HG02642 (cell line): ENCODE data around the gene SPATS2L.

Source experiments
- ATAC-seq: cut with Tn5 transposase; IDR thresholded peaks from one replicate; pipeline ENCODE4 v1.9.1; 2021; ENCODE audit warnings: mild to moderate bottlenecking; ENCODE audit not compliant: unreplicated experiment, poor library complexity

Gene SPATS2L

GRCh38 chr2:200345975-200346374 is 39.5 kb downstream of the SPATS2L start:
- no peak for ATAC-seq

- no peak for ATAC-seq
Measured at GRCh38 chr2:200347301-200347700, 40.8 kb downstream of the SPATS2L start.

GRCh38 chr2:200348897-200349563 is 42.5 kb downstream of the SPATS2L start:
- no peak for ATAC-seq

GRCh38 chr2:200349868-200350267 is 43.4 kb downstream of the SPATS2L start:
- no peak for ATAC-seq

- ATAC-seq: no peak
Measured at GRCh38 chr2:200350850-200351285, 44.4 kb downstream of the SPATS2L start.

GRCh38 chr2:200351815-200352214 is 45.3 kb downstream of the SPATS2L start:
- no peak for ATAC-seq

GRCh38 chr2:200352636-200353035 is 46.1 kb downstream of the SPATS2L start:
- no peak for ATAC-seq

- no peak for ATAC-seq
Measured at GRCh38 chr2:200353120-200353519, 46.6 kb downstream of the SPATS2L start.

GRCh38 chr2:200353874-200354273 is 47.4 kb downstream of the SPATS2L start:
- ATAC-seq: no peak

GRCh38 chr2:200354833-200355751 is 48.6 kb downstream of the SPATS2L start:
- ATAC-seq: no peak

GRCh38 chr2:200356321-200356720 is 49.8 kb downstream of the SPATS2L start:
- ATAC-seq: no peak

- no peak for ATAC-seq
Measured at GRCh38 chr2:200356857-200357384, 50.4 kb downstream of the SPATS2L start.

GRCh38 chr2:200357845-200358244 is 51.4 kb downstream of the SPATS2L start:
- no peak for ATAC-seq

GRCh38 chr2:200359552-200359951 is 53.1 kb downstream of the SPATS2L start:
- ATAC-seq: no peak

- ATAC-seq: no peak
Measured at GRCh38 chr2:200360364-200360763, 53.9 kb downstream of the SPATS2L start.

- ATAC-seq: no peak
Measured at GRCh38 chr2:200362202-200362917, 55.9 kb downstream of the SPATS2L start.

GRCh38 chr2:200363279-200363678 is 56.8 kb downstream of the SPATS2L start:
- no peak for ATAC-seq

GRCh38 chr2:200364142-200364541 is 57.6 kb downstream of the SPATS2L start:
- ATAC-seq: no peak

- no peak for ATAC-seq
Measured at GRCh38 chr2:200364620-200365019, 58.1 kb downstream of the SPATS2L start.

- no peak for ATAC-seq
Measured at GRCh38 chr2:200365209-200365608, 58.7 kb downstream of the SPATS2L start.

- ATAC-seq: no peak
Measured at GRCh38 chr2:200367155-200367554, 60.7 kb downstream of the SPATS2L start.
